Right ventricle myocardium inferior (tissue), 1 donor: Measurements from ENCODE around the gene OPCML. TPM values are rescaled to one million over a fixed set of nuclear protein-coding genes. Genes with fewer than 3 reads are reported as not detected.

Experiments
- ATAC-seq: fragments of 200-7000 bp; cut with Tn5 transposase; one replicate; pipeline ENCODE4 v1.9.1; 2020; ENCODE audit warnings: mild to moderate bottlenecking, moderate library complexity
- DNase-seq: peaks from one replicate; pipeline ENCODE4 v3.0.0; 2021; ENCODE audit errors: missing footprints
- intact Hi-C: fragments of 100-400 bp; cut with DNase I; formaldehyde crosslinking; loops from one replicate; pipeline ENCODE4 v1.11.0; 2022
- total RNA-seq: library from RNA; stranded (reverse); fragmentation: NEBNext Ultra II Directional; extraction: Animal tissue kit (Norgen Biotek cat#: 25700); gene quantifications from one replicate; pipeline ENCODE4 v1.2.1, GENCODE V29; 2021
- donor health status: DM: no; HTN: yes; CAD: no; lungs with severe emphysema.

The OPCML gene
- total RNA-seq, 1 donor from 2014 or later, result 0.05 TPM

- intact Hi-C loops, result no loop called here
- no peak for ATAC-seq
Observed at GRCh38 chr11:133545199-133545803, 13.0 kb upstream of the OPCML start.

GRCh38 chr11:133541720-133542095 lies 9.4 kb upstream of the OPCML start:
- ATAC-seq (no peak), DNase-seq (no peak)
- intact Hi-C loops, result no loop called here

More at GRCh38 chr11:133545199-133545803, 13.0 kb upstream of the OPCML start:
- no peak for DNase-seq

- ATAC-seq (no peak), DNase-seq (no peak)
- intact Hi-C loops, result no loop called here
Observed at GRCh38 chr11:133541021-133541719, 8.9 kb upstream of the OPCML start.

GRCh38 chr11:133536198-133536597 lies 3.9 kb upstream of the OPCML start:
- no peak for ATAC-seq
- no peak for DNase-seq
- intact Hi-C loops, result no loop called here

GRCh38 chr11:133533205-133533604 lies 904 bp upstream of the OPCML start:
- DNase-seq (no peak), ATAC-seq (no peak)
- intact Hi-C loops, result no loop called here

GRCh38 chr11:133531458-133531857 lies 843 bp downstream of the OPCML start:
- DNase-seq (no peak), ATAC-seq (no peak)
- intact Hi-C loops, result no loop called here

- intact Hi-C loops, result no loop called here
- ATAC-seq (no peak), DNase-seq (no peak)
Observed at GRCh38 chr11:133530501-133530835, 1.8 kb downstream of the OPCML start.

- intact Hi-C loops, result loop anchor here (5.0 to 10.0 kb wide), 2 partner anchors 167 to 285 kb away; no protein-coding TSS in a partner anchor
- DNase-seq, result no peak
- ATAC-seq, result no peak
Observed at GRCh38 chr11:133529807-133530500, 2.3 kb downstream of the OPCML start.

- ATAC-seq, result peak; percentile 92
- no peak for DNase-seq
- intact Hi-C loops, result loop anchor here (5.0 to 10.0 kb wide), 2 partner anchors 171 to 288 kb away; no protein-coding TSS in a partner anchor
Observed at GRCh38 chr11:133526790-133527189, 5.5 kb downstream of the OPCML start.

GRCh38 chr11:133525976-133526375 lies 6.3 kb downstream of the OPCML start:
- intact Hi-C loops, result loop anchor here (5.0 to 10.0 kb wide), 2 partner anchors 171 to 289 kb away; no protein-coding TSS in a partner anchor
- no peak for ATAC-seq
- no peak for DNase-seq

- intact Hi-C loops, result loop anchor here (10.0 kb wide), 1 partner anchor 290 kb away; no protein-coding TSS in a partner anchor
- no peak for ATAC-seq
- no peak for DNase-seq
Observed at GRCh38 chr11:133524488-133524887, 7.8 kb downstream of the OPCML start.

- intact Hi-C loops, result loop anchor here (10.0 kb wide), 1 partner anchor 292 kb away; no protein-coding TSS in a partner anchor
Observed at GRCh38 chr11:133522344-133522743, 10.0 kb downstream of the OPCML start.

GRCh38 chr11:133521502-133521901 lies 10.8 kb downstream of the OPCML start:
- intact Hi-C loops, result loop anchor here (10.0 kb wide), 1 partner anchor 293 kb away; no protein-coding TSS in a partner anchor
- DNase-seq (no peak), ATAC-seq (no peak)

More at GRCh38 chr11:133522344-133522743, 10.0 kb downstream of the OPCML start:
- DNase-seq (no peak), ATAC-seq (no peak)

- DNase-seq, result no peak
- ATAC-seq, result peak; percentile 79
Observed at GRCh38 chr11:133520707-133521106, 11.6 kb downstream of the OPCML start.

GRCh38 chr11:133519560-133519959 lies 12.7 kb downstream of the OPCML start:
- no peak for DNase-seq
- ATAC-seq, result peak; percentile 68
- intact Hi-C loops, result no loop called here

More at GRCh38 chr11:133520707-133521106, 11.6 kb downstream of the OPCML start:
- intact Hi-C loops, result loop anchor here (10.0 kb wide), 1 partner anchor 294 kb away; no protein-coding TSS in a partner anchor

GRCh38 chr11:133518702-133519264 lies 13.5 kb downstream of the OPCML start:
- intact Hi-C loops, result no loop called here
- ATAC-seq (no peak), DNase-seq (no peak)

GRCh38 chr11:133516845-133517244 lies 15.5 kb downstream of the OPCML start:
- DNase-seq (no peak), ATAC-seq (peak; percentile 49)
- intact Hi-C loops, result no loop called here

GRCh38 chr11:133515107-133515506 lies 17.2 kb downstream of the OPCML start:
- intact Hi-C loops, result no loop called here
- ATAC-seq (no peak), DNase-seq (no peak)
